Natural killer cell (primary cell): ENCODE measurements around the gene PRICKLE2. TPM values are rescaled to one million over a fixed set of nuclear protein-coding genes. Genes with fewer than 3 reads are reported as not detected.

Experiments used
- ATAC-seq, 3 donors: fragments of 150-1000 bp in 2 of 3; fragments of 200-7000 bp in 1 of 3; cut with Tn5 transposase; 1 replicate in 1 of 3; 2 replicates in 2 of 3; pipeline ENCODE4 v1.10.0; 2021; ENCODE audit warnings: mild to moderate bottlenecking in 2 of 3, moderate library complexity in 2 of 3
- DNase-seq, 2 donors: peaks; one replicate each; pipeline versions ENCODE4 v3.0.0 to v3.0.0-alpha.2; 2013 to 2021; ENCODE audit warnings: mixed read lengths in 1 of 2
- H3K27ac ChIP-seq: one replicate; pipeline ENCODE4 v1.5.1; 2013; ENCODE audit warnings: mild to moderate bottlenecking, low read length
- H3K27me3 ChIP-seq: one replicate; pipeline ENCODE4 v1.6.1; 2013; ENCODE audit warnings: low read length; ENCODE audit not compliant: control insufficient read depth, insufficient read depth
- H3K36me3 ChIP-seq: one replicate; pipeline ENCODE4 v1.6.1; 2013; ENCODE audit warnings: low read length; ENCODE audit not compliant: control insufficient read depth, insufficient read depth
- H3K4me1 ChIP-seq: one replicate; pipeline ENCODE4 v1.6.1; 2013; ENCODE audit warnings: low read length; ENCODE audit not compliant: control insufficient read depth, insufficient read depth
- H3K4me3 ChIP-seq: one replicate; pipeline ENCODE4 v1.5.1; 2013; ENCODE audit warnings: low read length
- H3K9me3 ChIP-seq: one replicate; pipeline ENCODE4 v1.6.1; 2013; ENCODE audit warnings: low read length; ENCODE audit not compliant: control insufficient read depth, insufficient read depth
- H3K27ac Mint-ChIP-seq, 2 donors: one replicate each; pipeline ENCODE4 v1.8.0; 2022; ENCODE audit warnings: mild to moderate bottlenecking in 2 of 2, mixed read lengths in 2 of 2, moderate library complexity in 1 of 2
- H3K27me3 Mint-ChIP-seq, 2 donors: one replicate each; pipeline ENCODE4 v1.8.0; 2022; ENCODE audit warnings: low read depth in 2 of 2, mixed read lengths in 2 of 2
- H3K36me3 Mint-ChIP-seq: one replicate; pipeline ENCODE4 v1.8.0; 2022; ENCODE audit warnings: mixed read lengths
- H3K4me1 Mint-ChIP-seq, 2 donors: one replicate each; pipeline ENCODE4 v1.8.0; 2022; ENCODE audit warnings: mixed read lengths in 2 of 2
- H3K4me3 Mint-ChIP-seq: one replicate; pipeline ENCODE4 v1.8.0; 2022; ENCODE audit warnings: mild to moderate bottlenecking, moderate library complexity, mixed read lengths
- H3K9me3 Mint-ChIP-seq, 2 donors: one replicate each; pipeline ENCODE4 v1.8.0; 2022; ENCODE audit warnings: mixed read lengths in 2 of 2
- CTCF ChIP-seq: fragments of 200-600 bp; IDR thresholded peaks from one replicate; pipeline ENCODE4 v1.8.0; 2022; ENCODE audit warnings: antibody characterized with exemption
- WGBS: methylation state at CpG from one replicate; pipeline ENCODE4 v1.1.7; 2013; ENCODE audit warnings: missing lambda C conversion rate; ENCODE audit not compliant: insufficient coverage; 5-methylcytosine and 5-hydroxymethylcytosine counted together
- intact Hi-C: fragments of 100-400 bp; cut with micrococcal nuclease; formaldehyde crosslinking; loops from one replicate; pipeline ENCODE4 v1.14.2; 2022
- total RNA-seq, 4 donors: library from RNA; stranded (reverse); fragments of 120-200 nt in 1 of 4; gene quantifications; one replicate each; pipeline versions ENCODE4 v1.2.3 to v1.2.4, GENCODE V29; 2013 to 2022

PRICKLE2 gene
- total RNA-seq, 3 donors from 2014 or later (not counting 1 experiment from before 2014, with no cell fraction given) = 0.07 to 3.3 (median 1.8) TPM

- intact Hi-C loops = no loop called here
- Histone ChIP-seq H3K36me3 (no peaks in the 10 kb centered on the region), H3K27me3 (no peaks in the 10 kb centered on the region), H3K4me3 (no peak overlapping the region), H3K4me1 (no peaks in the 10 kb centered on the region), H3K9me3 (no peaks in the 10 kb centered on the region), H3K27ac (no peak overlapping the region)
- Mint-ChIP-seq H3K4me1 (no peaks in the 10 kb centered on the region), H3K27me3 (no peaks in the 10 kb centered on the region), H3K4me3 (no peak overlapping the region), H3K36me3 (no peaks in the 10 kb centered on the region), H3K27ac (no peak overlapping the region), H3K9me3 (no peaks in the 10 kb centered on the region)
- no peak for TF ChIP-seq CTCF
- ATAC-seq (no peak), DNase-seq (no peak)
- WGBS = 84% methylated on average over 7 of the region's 8 CpGs
Measured at GRCh38 chr3:64163019-64163754, 62.1 kb downstream of the PRICKLE2 start.

- Mint-ChIP-seq H3K36me3 (no peaks in the 10 kb centered on the region), H3K27ac (no peak overlapping the region), H3K4me1 (no peaks in the 10 kb centered on the region), H3K27me3 (no peaks in the 10 kb centered on the region), H3K9me3 (no peaks in the 10 kb centered on the region), H3K4me3 (no peak overlapping the region)
- Histone ChIP-seq H3K36me3 (no peaks in the 10 kb centered on the region), H3K27me3 (no peaks in the 10 kb centered on the region), H3K27ac (no peak overlapping the region), H3K9me3 (no peaks in the 10 kb centered on the region), H3K4me3 (no peak overlapping the region), H3K4me1 (no peaks in the 10 kb centered on the region)
- DNase-seq (no peak), ATAC-seq (no peak)
- 13% methylated on average over 1 of the region's 2 CpGs for WGBS
- no peak for TF ChIP-seq CTCF
- intact Hi-C loops = no loop called here
Measured at GRCh38 chr3:64161481-64161952, 63.7 kb downstream of the PRICKLE2 start.

GRCh38 chr3:64160000-64160695 lies 65.1 kb downstream of the PRICKLE2 start:
- Mint-ChIP-seq H3K27me3 (no peaks in the 10 kb centered on the region), H3K4me1 (no peaks in the 10 kb centered on the region), H3K27ac (no peak overlapping the region), H3K36me3 (no peaks in the 10 kb centered on the region), H3K4me3 (no peak overlapping the region), H3K9me3 (no peaks in the 10 kb centered on the region)
- Histone ChIP-seq H3K27ac (no peak overlapping the region), H3K36me3 (no peaks in the 10 kb centered on the region), H3K4me3 (no peak overlapping the region), H3K9me3 (no peaks in the 10 kb centered on the region), H3K4me1 (no peaks in the 10 kb centered on the region), H3K27me3 (no peaks in the 10 kb centered on the region)
- WGBS = 86% methylated on average over 8 of the region's 8 CpGs
- ATAC-seq (no peak), DNase-seq (no peak)
- intact Hi-C loops = no loop called here
- no peak for TF ChIP-seq CTCF
